Mammary epithelial cell (primary cell): ENCODE data around the gene PPFIBP2.

Experiments
- EZH2 ChIP-seq: IDR thresholded peaks from 2 replicates; pipeline ENCODE4 v1.6.1; 2012; ENCODE audit warnings: low read length, inconsistent platforms, borderline replicate concordance
- TF ChIP-seq, protein P1 (sequence below), 2 donors: IDR thresholded peaks in 1 of 2; conservative IDR thresholded peaks in 1 of 2; 2 replicates each; pipeline ENCODE4 v1.5.1; 2011 to 2012; ENCODE audit warnings: inconsistent platforms in 2 of 2, low read length in 2 of 2, mild to moderate bottlenecking in 2 of 2, control low read depth in 1 of 2, low read depth in 1 of 2; ENCODE audit not compliant: insufficient read depth in 1 of 2; ENCODE audit errors: extremely low read depth in 1 of 2

DNA sequence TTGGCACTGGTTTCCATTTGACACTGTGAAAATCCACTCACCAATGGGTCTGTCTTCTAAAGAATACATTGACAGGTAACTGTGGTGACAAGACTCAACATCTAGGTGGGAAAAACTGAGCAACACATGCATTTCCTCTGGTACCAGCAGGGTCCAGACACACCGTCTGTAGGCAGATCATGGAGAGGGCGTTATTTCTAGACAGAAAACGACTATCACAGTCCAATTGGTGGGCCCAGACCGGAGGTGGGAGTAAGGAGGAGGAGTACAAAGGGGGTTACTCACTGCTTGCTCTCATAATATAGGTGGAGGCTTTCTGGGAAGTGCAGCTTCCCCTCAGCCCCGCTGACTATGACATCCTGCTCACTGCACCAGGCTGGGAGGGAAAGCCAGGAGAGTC is 182.6 kb downstream of the PPFIBP2 start:
- TF ChIP-seq, protein P1, sequence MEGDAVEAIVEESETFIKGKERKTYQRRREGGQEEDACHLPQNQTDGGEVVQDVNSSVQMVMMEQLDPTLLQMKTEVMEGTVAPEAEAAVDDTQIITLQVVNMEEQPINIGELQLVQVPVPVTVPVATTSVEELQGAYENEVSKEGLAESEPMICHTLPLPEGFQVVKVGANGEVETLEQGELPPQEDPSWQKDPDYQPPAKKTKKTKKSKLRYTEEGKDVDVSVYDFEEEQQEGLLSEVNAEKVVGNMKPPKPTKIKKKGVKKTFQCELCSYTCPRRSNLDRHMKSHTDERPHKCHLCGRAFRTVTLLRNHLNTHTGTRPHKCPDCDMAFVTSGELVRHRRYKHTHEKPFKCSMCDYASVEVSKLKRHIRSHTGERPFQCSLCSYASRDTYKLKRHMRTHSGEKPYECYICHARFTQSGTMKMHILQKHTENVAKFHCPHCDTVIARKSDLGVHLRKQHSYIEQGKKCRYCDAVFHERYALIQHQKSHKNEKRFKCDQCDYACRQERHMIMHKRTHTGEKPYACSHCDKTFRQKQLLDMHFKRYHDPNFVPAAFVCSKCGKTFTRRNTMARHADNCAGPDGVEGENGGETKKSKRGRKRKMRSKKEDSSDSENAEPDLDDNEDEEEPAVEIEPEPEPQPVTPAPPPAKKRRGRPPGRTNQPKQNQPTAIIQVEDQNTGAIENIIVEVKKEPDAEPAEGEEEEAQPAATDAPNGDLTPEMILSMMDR (conservative IDR thresholded peaks at IDR 0.05 in 1 of 2, IDR thresholded peaks at IDR 0.05 in 1 of 2; ENCODE audit: extremely low read depth in 1 of 2, insufficient read depth in 1 of 2, low read depth in 1 of 2, low read length in 2 of 2), result no peak
- no peak for TF ChIP-seq EZH2
